MCF 10A (cell line): ENCODE results near the gene LRP1B. TPM values are rescaled to one million over a fixed set of nuclear protein-coding genes. Genes with fewer than 3 reads are reported as not detected.
"Not testable (repeated sequence)": the region's sequence is repeated elsewhere in the genome, so short reads cannot be mapped to it uniquely, and the experiment has no call there.

Experiments
- BruUV-seq: library from RNA; stranded (reverse); fragments of 400-500 nt; replicated peaks from 2 replicates; lab custom pipeline; 2021; lab: Mats Ljungman, UMichigan
- CTCF ChIA-PET: fragments of 300-600 bp; sonication (Branson Sonifier 250); formaldehyde crosslinking; extraction: SDS; loops from one replicate; lab custom pipeline; 2021; ENCODE audit warnings: antibody characterized with exemption, inconsistent platforms; lab: Yijun Ruan, JAX
- POLR2A ChIA-PET: fragments of 300-600, 350-650 bp; sonication (Branson Sonifier 250); formaldehyde crosslinking; extraction: SDS; loops from one replicate; lab custom pipeline; 2020; ENCODE audit warnings: antibody characterized with exemption, inconsistent platforms; lab: Yijun Ruan, JAX
- DNase-seq: peaks from one replicate; pipeline ENCODE4 v3.0.0-alpha.2; 2018; ENCODE audit not compliant: unreplicated experiment
- H3K27ac Mint-ChIP-seq: one replicate; pipeline ENCODE4 v1.8.0; 2022; ENCODE audit warnings: mild to moderate bottlenecking, low read depth, mixed read lengths; ENCODE audit not compliant: unreplicated experiment
- H3K27me3 Mint-ChIP-seq: one replicate; pipeline ENCODE4 v1.8.0; 2022; ENCODE audit warnings: mixed read lengths; ENCODE audit not compliant: insufficient read depth, unreplicated experiment
- H3K36me3 Mint-ChIP-seq: one replicate; pipeline ENCODE4 v1.8.0; 2022; ENCODE audit warnings: mild to moderate bottlenecking, moderate library complexity, mixed read lengths; ENCODE audit not compliant: insufficient read depth, unreplicated experiment
- H3K4me1 Mint-ChIP-seq: one replicate; pipeline ENCODE4 v1.8.0; 2022; ENCODE audit warnings: mixed read lengths; ENCODE audit not compliant: insufficient read depth, unreplicated experiment
- H3K4me3 Mint-ChIP-seq: one replicate; pipeline ENCODE4 v1.8.0; 2022; ENCODE audit warnings: mild to moderate bottlenecking, moderate library complexity, mixed read lengths; ENCODE audit not compliant: unreplicated experiment
- H3K9me3 Mint-ChIP-seq: one replicate; pipeline ENCODE4 v1.8.0; 2022; ENCODE audit warnings: mixed read lengths; ENCODE audit not compliant: unreplicated experiment
- CTCF ChIP-seq: fragments of 200-600 bp; IDR thresholded peaks from one replicate; pipeline ENCODE4 v1.8.0; 2022; ENCODE audit warnings: antibody characterized with exemption, mild to moderate bottlenecking; ENCODE audit not compliant: unreplicated experiment
- intact Hi-C: fragments of 100-400 bp; cut with micrococcal nuclease; formaldehyde crosslinking; loops from 2 replicates; pipeline ENCODE4 v1.14.1; 2022
- total RNA-seq: library from RNA; stranded (reverse); gene quantifications from 2 replicates; pipeline ENCODE4 v1.2.3, GENCODE V29; 2022

Gene LRP1B
- total RNA-seq, 1 experiment from 2014 or later, result not detected

- Mint-ChIP-seq H3K36me3 (no peaks in the 10 kb centered on the region), H3K4me1 (no peaks in the 10 kb centered on the region), H3K4me3 (no peak overlapping the region), H3K27ac (no peak overlapping the region), H3K27me3 (peaks cover 90% of the 10 kb centered on the region), H3K9me3 (no peaks in the 10 kb centered on the region)
- no peak for TF ChIP-seq CTCF
- BruUV-seq, result no TSS peak
- intact Hi-C loops, result no loop called here
- CTCF ChIA-PET, result no interaction called here
- POLR2A ChIA-PET, result no interaction called here
- DNase-seq, result no peak
These were observed 1578.2 kb downstream of the LRP1B start for GRCh38 chr2:140552634-140553033.

- no peak for TF ChIP-seq CTCF
- no TSS peak for BruUV-seq
- H3K9me3 Mint-ChIP-seq, result no peaks in the 10 kb centered on the region
These were observed 1579.5 kb downstream of the LRP1B start for GRCh38 chr2:140551287-140551686.

GRCh38 chr2:140550821-140551220, 1580.0 kb downstream of the LRP1B start:
- no peaks in the 10 kb centered on the region for H3K36me3 Mint-ChIP-seq
- H3K27me3 Mint-ChIP-seq, result peaks cover 90% of the 10 kb centered on the region
- no peak for DNase-seq
- H3K4me1 Mint-ChIP-seq, result no peaks in the 10 kb centered on the region
- ChIA-PET CTCF (interaction anchor here (0.7 to 1.2 kb wide), 2 partner anchors 29 to 221 kb away, joined by 3 to 4 read pairs; no protein-coding TSS in a partner anchor), POLR2A (no interaction called here)
- no peak overlapping the region for H3K4me3 Mint-ChIP-seq
- TF ChIP-seq CTCF, result no peak
- intact Hi-C loops, result no loop called here
- BruUV-seq, result no TSS peak
- H3K9me3 Mint-ChIP-seq, result no peaks in the 10 kb centered on the region
- H3K27ac Mint-ChIP-seq, result no peak overlapping the region

More at GRCh38 chr2:140551287-140551686, 1579.5 kb downstream of the LRP1B start:
- no peak for DNase-seq
- Mint-ChIP-seq H3K4me3 (no peak overlapping the region), H3K27me3 (peaks cover 90% of the 10 kb centered on the region), H3K36me3 (no peaks in the 10 kb centered on the region), H3K4me1 (no peaks in the 10 kb centered on the region), H3K27ac (no peak overlapping the region)
- ChIA-PET POLR2A (no interaction called here), CTCF (interaction anchor here (0.5 to 1.2 kb wide), 3 partner anchors 29 to 221 kb away, joined by 3 to 4 read pairs (median 3); no protein-coding TSS in a partner anchor)
- intact Hi-C loops, result no loop called here

GRCh38 chr2:140544769-140545168, 1586.0 kb downstream of the LRP1B start:
- H3K27me3 Mint-ChIP-seq, result peaks cover 98% of the 10 kb centered on the region
- H3K27ac Mint-ChIP-seq, H3K4me3 Mint-ChIP-seq, intact Hi-C loops, H3K4me1 Mint-ChIP-seq, POLR2A ChIA-PET, DNase-seq, H3K9me3 Mint-ChIP-seq, BruUV-seq, H3K36me3 Mint-ChIP-seq, CTCF ChIA-PET: not testable (repeated sequence)

GRCh38 chr2:140542627-140543026, 1588.2 kb downstream of the LRP1B start:
- no peak for DNase-seq
- no peaks in the 10 kb centered on the region for H3K36me3 Mint-ChIP-seq
- ChIA-PET CTCF (no interaction called here), POLR2A (no interaction called here)
- no peak overlapping the region for H3K4me3 Mint-ChIP-seq
- no peaks in the 10 kb centered on the region for H3K9me3 Mint-ChIP-seq
- no peak for TF ChIP-seq CTCF
- intact Hi-C loops, result no loop called here
- peaks cover 95% of the 10 kb centered on the region for H3K27me3 Mint-ChIP-seq
- BruUV-seq, result no TSS peak
- H3K4me1 Mint-ChIP-seq, result no peaks in the 10 kb centered on the region
- no peak overlapping the region for H3K27ac Mint-ChIP-seq
